Sigmoid colon (tissue), 7 donors: ENCODE measurements around the gene SMPD2. TPM values are rescaled to one million over a fixed set of nuclear protein-coding genes. Genes with fewer than 3 reads are reported as not detected.

Source experiments
- DNase-seq: peaks from one replicate; pipeline ENCODE4 v3.0.0-alpha.2; 2019
- H3K27ac ChIP-seq, 4 donors: fragments of 200-600 bp; sonication (generic); one replicate each; pipeline ENCODE4 v1.5.1; 2016 to 2019; ENCODE audit warnings: mild to moderate bottlenecking in 1 of 4
- H3K27me3 ChIP-seq, 3 donors: fragments of 200-600 bp; sonication (generic); one replicate each; pipeline ENCODE4 v1.5.1; 2019; ENCODE audit warnings: mild to moderate bottlenecking in 1 of 3
- H3K36me3 ChIP-seq, 4 donors: fragments of 200-600 bp; sonication (generic); one replicate each; pipeline ENCODE4 v1.5.1; 2016 to 2019
- H3K4me1 ChIP-seq, 4 donors: fragments of 200-600 bp; sonication (generic); one replicate each; pipeline ENCODE4 v1.5.1; 2017 to 2019
- H3K4me3 ChIP-seq, 4 donors: fragments of 200-600 bp; sonication (generic); one replicate each; pipeline ENCODE4 v1.5.1; 2017 to 2019; ENCODE audit warnings: mild to moderate bottlenecking in 2 of 4, moderate library complexity in 1 of 4
- H3K9me3 ChIP-seq, 4 donors: fragments of 200-600 bp in 3 of 4; sonication (generic) in 3 of 4; one replicate each; pipeline versions ENCODE4 v1.5.1 to v1.6.1; 2013 to 2019
- EP300 ChIP-seq, 4 donors: sonication (generic); formaldehyde crosslinking; IDR thresholded peaks; one replicate each; pipeline ENCODE4 v1.6.1; 2017; ENCODE audit warnings: antibody characterized with exemption in 4 of 4
- POLR2A ChIP-seq, 2 donors: fragments of 450-650 bp; IDR thresholded peaks; one replicate each; pipeline ENCODE4 v1.6.1; 2016; ENCODE audit warnings: antibody characterized with exemption in 2 of 2, mild to moderate bottlenecking in 2 of 2, moderate library complexity in 2 of 2
- POLR2AphosphoS5 ChIP-seq, 4 donors: sonication (generic); formaldehyde crosslinking; IDR thresholded peaks; one replicate each; pipeline ENCODE4 v1.6.1; 2017; ENCODE audit warnings: antibody characterized with exemption in 4 of 4
- WGBS, 2 donors: extraction: QIAGEN DNeasy Blood & Tissue Kit; methylation state at CpG; one replicate each; pipeline ENCODE4 v1.1.7; 2013; 5-methylcytosine and 5-hydroxymethylcytosine counted together
- intact Hi-C: fragments of 100-400 bp; cut with DNase I; formaldehyde crosslinking; loops from one replicate; pipeline ENCODE4 v1.15.1; 2023
- polyA plus RNA-seq, 3 donors: library from polyadenylated mRNA; stranded (reverse); fragments of 200-250 nt; gene quantifications; one replicate each; pipeline ENCODE4 v1.2.3, GENCODE V29; 2013
- total RNA-seq, 4 donors: library from RNA; depleted of rRNA; stranded (reverse); fragments of >200 nt; gene quantifications; one replicate each; pipeline ENCODE4 v1.1.0, GENCODE V29; 2016
- TF ChIP-seq, protein P1 (sequence below), 4 experiments: fragments of 450-650 bp in 3 of 4; fragments of 200-600 bp in 1 of 4; IDR thresholded peaks; one replicate each; pipeline ENCODE4 v1.5.1; 2016 to 2019; ENCODE audit warnings: antibody characterized with exemption in 4 of 4, mild to moderate bottlenecking in 3 of 4, moderate library complexity in 2 of 4
- donor health status: healthy with polysubstance abuse.
- donor health status: Bipolar disorder and iron deficiency.
- donor health status: healthy.

The SMPD2 gene
- total and polyA plus RNA-seq, 7 donors, result 2.4 to 19.2 (median 14.4) TPM

DNA sequence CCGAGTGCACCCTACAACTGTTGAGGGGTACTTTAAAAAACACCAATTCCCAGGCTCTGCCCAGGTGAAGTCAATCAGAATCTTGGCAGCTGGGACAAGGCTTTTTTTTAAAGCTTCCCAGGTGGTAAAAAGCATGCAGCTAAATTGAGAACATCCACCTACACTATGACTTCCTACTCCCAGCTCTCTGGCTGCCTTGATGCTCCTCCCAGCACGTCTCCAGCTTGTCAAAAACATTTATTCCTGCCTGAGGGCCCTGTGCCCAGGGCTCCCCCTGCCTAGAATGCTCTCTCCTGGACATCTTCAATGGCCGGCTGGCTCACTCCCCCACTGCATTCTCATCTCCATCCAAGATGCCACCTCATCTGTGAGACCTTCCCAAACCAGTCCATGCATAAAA is 32.6 kb downstream of the SMPD2 start:
- intact Hi-C loops, result no loop called here
- no peak for TF ChIP-seq POLR2A (IDR thresholded peaks at IDR 0.05)
- TF ChIP-seq, protein P1, sequence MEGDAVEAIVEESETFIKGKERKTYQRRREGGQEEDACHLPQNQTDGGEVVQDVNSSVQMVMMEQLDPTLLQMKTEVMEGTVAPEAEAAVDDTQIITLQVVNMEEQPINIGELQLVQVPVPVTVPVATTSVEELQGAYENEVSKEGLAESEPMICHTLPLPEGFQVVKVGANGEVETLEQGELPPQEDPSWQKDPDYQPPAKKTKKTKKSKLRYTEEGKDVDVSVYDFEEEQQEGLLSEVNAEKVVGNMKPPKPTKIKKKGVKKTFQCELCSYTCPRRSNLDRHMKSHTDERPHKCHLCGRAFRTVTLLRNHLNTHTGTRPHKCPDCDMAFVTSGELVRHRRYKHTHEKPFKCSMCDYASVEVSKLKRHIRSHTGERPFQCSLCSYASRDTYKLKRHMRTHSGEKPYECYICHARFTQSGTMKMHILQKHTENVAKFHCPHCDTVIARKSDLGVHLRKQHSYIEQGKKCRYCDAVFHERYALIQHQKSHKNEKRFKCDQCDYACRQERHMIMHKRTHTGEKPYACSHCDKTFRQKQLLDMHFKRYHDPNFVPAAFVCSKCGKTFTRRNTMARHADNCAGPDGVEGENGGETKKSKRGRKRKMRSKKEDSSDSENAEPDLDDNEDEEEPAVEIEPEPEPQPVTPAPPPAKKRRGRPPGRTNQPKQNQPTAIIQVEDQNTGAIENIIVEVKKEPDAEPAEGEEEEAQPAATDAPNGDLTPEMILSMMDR (IDR thresholded peaks at IDR 0.05), result no peak
- TF ChIP-seq POLR2AphosphoS5 (IDR thresholded peaks at IDR 0.05), result no peak
- no peak for TF ChIP-seq EP300 (IDR thresholded peaks at IDR 0.05)
- Histone ChIP-seq H3K4me3 (no peak overlapping the region), H3K4me1 (peaks cover 0 to 12% (median 4%) of the 10 kb centered on the region in 4 donors), H3K36me3 (peaks cover 0 to 91% (median 39%) of the 10 kb centered on the region in 4 donors), H3K27ac (no peak overlapping the region), H3K27me3 (no peaks in the 10 kb centered on the region), H3K9me3 (no peaks in the 10 kb centered on the region)
- WGBS, 2 donors, result 93 to 95% methylated on average over 3 of the region's 3 CpGs
- DNase-seq, result no peak

GRCh38 chr6:109474995-109475394 is 34.5 kb downstream of the SMPD2 start:
- no peak overlapping the region for H3K4me3 ChIP-seq
- intact Hi-C loops, result no loop called here
- H3K27me3 ChIP-seq, result no peaks in the 10 kb centered on the region
- 89 to 91% methylated on average over 4 of the region's 4 CpGs for WGBS, 2 donors
- H3K27ac ChIP-seq, result no peak overlapping the region
- peaks cover 0 to 72% (median 37%) of the 10 kb centered on the region in 4 donors for H3K36me3 ChIP-seq
- no peaks in the 10 kb centered on the region for H3K9me3 ChIP-seq
- peaks cover 0 to 29% (median 21%) of the 10 kb centered on the region in 4 donors for H3K4me1 ChIP-seq
- DNase-seq, result no peak
- no peak for TF ChIP-seq EP300 (IDR thresholded peaks at IDR 0.05)
- TF ChIP-seq POLR2A (IDR thresholded peaks at IDR 0.05), result no peak
- TF ChIP-seq, protein P1 (IDR thresholded peaks at IDR 0.05), result no peak
- no peak for TF ChIP-seq POLR2AphosphoS5 (IDR thresholded peaks at IDR 0.05)

GRCh38 chr6:109475625-109476024 is 35.1 kb downstream of the SMPD2 start:
- Histone ChIP-seq H3K27me3 (no peaks in the 10 kb centered on the region), H3K4me1 (peaks cover 0 to 36% (median 28%) of the 10 kb centered on the region in 4 donors), H3K4me3 (no peak overlapping the region), H3K27ac (no peak overlapping the region), H3K9me3 (no peaks in the 10 kb centered on the region), H3K36me3 (peaks cover 0 to 67% (median 35%) of the 10 kb centered on the region in 4 donors)
- DNase-seq, result no peak
- 63 to 78% methylated on average over 2 of the region's 2 CpGs for WGBS, 2 donors
- TF ChIP-seq POLR2A (IDR thresholded peaks at IDR 0.05) (no peak), EP300 (IDR thresholded peaks at IDR 0.05) (no peak), POLR2AphosphoS5 (IDR thresholded peaks at IDR 0.05) (no peak)
- TF ChIP-seq, protein P1 (IDR thresholded peaks at IDR 0.05), result no peak
- intact Hi-C loops, result no loop called here

DNA sequence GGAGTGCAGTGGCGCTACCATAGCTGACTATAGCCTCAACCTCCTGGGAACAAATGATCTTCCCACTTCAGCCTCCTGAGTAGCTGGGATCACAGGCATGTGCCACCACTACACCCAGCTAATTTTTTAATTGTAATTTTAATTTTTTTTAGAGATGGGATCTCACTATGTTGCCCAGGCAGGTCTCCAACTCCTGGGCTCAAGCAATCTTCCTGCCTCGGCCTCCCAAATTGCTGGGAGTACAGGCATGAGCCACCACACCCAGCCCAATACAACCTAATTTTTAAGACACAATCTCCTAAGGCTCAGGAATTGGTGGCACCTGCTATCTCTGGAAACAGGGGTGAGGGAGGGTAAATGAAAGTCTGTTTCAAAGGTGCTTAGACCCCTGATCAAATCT is 36.7 kb downstream of the SMPD2 start:
- Histone ChIP-seq H3K27ac (no peak overlapping the region), H3K9me3 (no peaks in the 10 kb centered on the region), H3K36me3 (peaks cover 0 to 64% (median 21%) of the 10 kb centered on the region in 4 donors), H3K4me3 (no peak overlapping the region), H3K27me3 (no peaks in the 10 kb centered on the region), H3K4me1 (peaks cover 3 to 51% (median 43%) of the 10 kb centered on the region in 4 donors)
- intact Hi-C loops, result no loop called here
- no peak for DNase-seq
- 96% methylated on average over 2 of the region's 2 CpGs for WGBS, 2 donors
- TF ChIP-seq, protein P1 (IDR thresholded peaks at IDR 0.05), result no peak
- TF ChIP-seq EP300 (IDR thresholded peaks at IDR 0.05), result no peak
- no peak for TF ChIP-seq POLR2AphosphoS5 (IDR thresholded peaks at IDR 0.05)
- no peak for TF ChIP-seq POLR2A (IDR thresholded peaks at IDR 0.05)

DNA sequence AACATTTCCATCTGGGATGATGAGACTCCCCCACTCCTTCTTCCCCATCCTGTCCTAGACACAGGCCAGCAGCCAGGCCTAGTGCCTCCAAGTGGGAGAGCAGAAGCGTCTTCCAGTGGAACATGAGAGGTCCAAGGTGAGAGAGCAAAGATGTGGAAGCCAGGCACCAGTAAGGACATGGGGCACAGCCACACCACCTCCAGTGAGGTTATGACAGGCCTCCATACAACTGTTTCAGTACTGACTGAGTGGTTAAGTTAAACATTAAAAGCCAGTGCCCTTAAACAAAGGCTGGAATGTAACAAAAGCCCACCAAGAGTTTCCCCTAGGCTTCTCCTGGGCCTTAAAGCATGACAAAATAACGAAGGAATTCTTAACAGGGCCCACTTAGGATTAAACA is 37.2 kb downstream of the SMPD2 start:
- no peak for DNase-seq
- Histone ChIP-seq H3K27me3 (no peaks in the 10 kb centered on the region), H3K27ac (no peak overlapping the region), H3K4me1 (peaks cover 3 to 55% (median 46%) of the 10 kb centered on the region in 4 donors), H3K4me3 (no peak overlapping the region), H3K9me3 (no peaks in the 10 kb centered on the region), H3K36me3 (peaks cover 0 to 58% (median 19%) of the 10 kb centered on the region in 4 donors)
- 73 to 76% methylated on average over 2 of the region's 2 CpGs for WGBS, 2 donors
- intact Hi-C loops, result no loop called here
- TF ChIP-seq, protein P1 (IDR thresholded peaks at IDR 0.05), result no peak
- TF ChIP-seq EP300 (IDR thresholded peaks at IDR 0.05), result no peak
- TF ChIP-seq POLR2AphosphoS5 (IDR thresholded peaks at IDR 0.05), result no peak
- no peak for TF ChIP-seq POLR2A (IDR thresholded peaks at IDR 0.05)
